Left ventricle myocardium inferior (tissue), 1 donor: Measurements from ENCODE around the gene DAPK3. TPM values are rescaled to one million over a fixed set of nuclear protein-coding genes. Genes with fewer than 3 reads are reported as not detected.
"Not testable (repeated sequence)": the region's sequence is repeated elsewhere in the genome, so short reads cannot be mapped to it uniquely, and the experiment has no call there.

Experiments used
- DNase-seq: peaks from one replicate; pipeline ENCODE4 v3.0.0-alpha.2; 2020
- H3K27ac ChIP-seq: fragments of 200-600 bp; replicated peaks from 2 replicates; pipeline ENCODE4 v1.8.0; 2021
- H3K27me3 ChIP-seq: fragments of 200-600 bp; 2 replicates; pipeline ENCODE4 v1.8.0; 2021; ENCODE audit warnings: low read depth
- H3K36me3 ChIP-seq: fragments of 200-600 bp; 2 replicates; pipeline ENCODE4 v1.8.0; 2021
- H3K4me1 ChIP-seq: fragments of 200-600 bp; 2 replicates; pipeline ENCODE4 v1.8.0; 2021
- H3K4me3 ChIP-seq: fragments of 200-600 bp; 2 replicates; pipeline ENCODE4 v1.8.0; 2021; ENCODE audit warnings: mild to moderate bottlenecking, moderate library complexity
- H3K9me3 ChIP-seq: fragments of 200-600 bp; replicated peaks from 2 replicates; pipeline ENCODE4 v1.8.0; 2021
- intact Hi-C: fragments of 100-400 bp; cut with micrococcal nuclease; formaldehyde crosslinking; loops from one replicate; pipeline ENCODE4 v1.11.0; 2022
- total RNA-seq: library from RNA; stranded (reverse); fragmentation: NEBNext Ultra II Directional; extraction: Animal tissue kit (Norgen Biotek cat#: 25700); gene quantifications from one replicate; pipeline ENCODE4 v1.2.1, GENCODE V29; 2021
- TF ChIP-seq, protein P1 (sequence below): fragments of 200-600 bp; IDR thresholded peaks from 2 replicates; pipeline ENCODE4 v1.8.0; 2021; ENCODE audit warnings: antibody characterized with exemption, mild to moderate bottlenecking, borderline replicate concordance
- donor health status: DM: no; HTN: yes; CAD: no; lungs with severe emphysema.

DAPK3 gene
- total RNA-seq, 1 donor from 2014 or later = 74.6 TPM

DNA sequence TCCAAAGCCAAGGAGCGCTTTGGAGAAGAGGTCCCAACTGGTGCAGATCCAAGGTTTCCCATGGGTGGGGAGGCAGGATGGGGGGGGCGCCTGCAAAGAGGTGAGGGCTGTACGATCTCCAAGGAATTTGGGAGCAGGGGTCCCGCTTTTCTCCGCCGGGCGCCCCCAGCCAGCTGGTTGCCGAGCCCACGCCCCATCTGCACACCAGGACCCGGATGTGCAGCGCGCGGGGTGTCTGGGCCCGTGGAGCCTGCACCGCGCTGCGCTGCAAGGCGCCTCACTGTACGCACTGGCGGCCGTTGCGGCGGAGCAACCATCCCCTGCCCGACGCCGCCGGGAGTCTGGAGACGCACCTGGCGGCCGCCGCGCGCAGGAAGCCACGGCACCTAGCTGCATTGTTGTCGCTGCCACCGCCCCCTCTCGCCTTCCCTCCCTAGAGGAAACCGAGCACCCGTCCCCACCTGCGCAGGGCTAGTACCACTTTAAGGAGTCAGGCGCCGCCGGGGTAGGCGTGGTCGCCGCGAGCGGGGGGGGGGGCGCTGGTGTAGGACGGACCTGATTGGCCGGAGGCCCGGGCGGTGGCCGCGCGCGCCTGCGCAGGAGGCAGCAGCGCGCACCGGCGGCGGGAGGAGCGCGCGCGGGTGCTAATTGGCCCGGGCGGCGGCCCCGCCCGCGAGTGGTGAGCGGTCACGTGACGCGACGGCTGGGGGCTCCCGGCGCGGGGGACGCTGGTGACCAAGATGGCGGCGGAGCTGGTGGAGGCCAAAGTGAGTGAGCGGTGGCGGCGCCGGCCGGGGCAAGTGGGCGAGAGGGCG, 36.3 kb upstream of the DAPK3 start, which contains the start of gene PIAS4:
Gene PIAS4, plus strand, starts transcription at position 716 of the 815 bp plus-strand sequence. Its CDS starts 25 bp downstream, at position 741.
- H3K27ac ChIP-seq = peak within 1 kb of the TSS; percentile 94
- peak within 1 kb of the TSS; percentile 98 for H3K4me3 ChIP-seq
- no peaks in the 10 kb centered on the region for H3K9me3 ChIP-seq
- peak; percentile 96 for DNase-seq
- peaks cover 51% of the 10 kb centered on the region for H3K4me1 ChIP-seq
- intact Hi-C loops = no loop called here
- no peaks in the 10 kb centered on the region for H3K27me3 ChIP-seq
- H3K36me3 ChIP-seq = no peaks in the 10 kb centered on the region
- TF ChIP-seq, protein P1, sequence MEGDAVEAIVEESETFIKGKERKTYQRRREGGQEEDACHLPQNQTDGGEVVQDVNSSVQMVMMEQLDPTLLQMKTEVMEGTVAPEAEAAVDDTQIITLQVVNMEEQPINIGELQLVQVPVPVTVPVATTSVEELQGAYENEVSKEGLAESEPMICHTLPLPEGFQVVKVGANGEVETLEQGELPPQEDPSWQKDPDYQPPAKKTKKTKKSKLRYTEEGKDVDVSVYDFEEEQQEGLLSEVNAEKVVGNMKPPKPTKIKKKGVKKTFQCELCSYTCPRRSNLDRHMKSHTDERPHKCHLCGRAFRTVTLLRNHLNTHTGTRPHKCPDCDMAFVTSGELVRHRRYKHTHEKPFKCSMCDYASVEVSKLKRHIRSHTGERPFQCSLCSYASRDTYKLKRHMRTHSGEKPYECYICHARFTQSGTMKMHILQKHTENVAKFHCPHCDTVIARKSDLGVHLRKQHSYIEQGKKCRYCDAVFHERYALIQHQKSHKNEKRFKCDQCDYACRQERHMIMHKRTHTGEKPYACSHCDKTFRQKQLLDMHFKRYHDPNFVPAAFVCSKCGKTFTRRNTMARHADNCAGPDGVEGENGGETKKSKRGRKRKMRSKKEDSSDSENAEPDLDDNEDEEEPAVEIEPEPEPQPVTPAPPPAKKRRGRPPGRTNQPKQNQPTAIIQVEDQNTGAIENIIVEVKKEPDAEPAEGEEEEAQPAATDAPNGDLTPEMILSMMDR = no peak

GRCh38 chr19:4005436-4005835, 34.5 kb upstream of the DAPK3 start:
- intact Hi-C loops, DNase-seq, H3K27me3 ChIP-seq, H3K4me3 ChIP-seq, H3K36me3 ChIP-seq, H3K27ac ChIP-seq, H3K9me3 ChIP-seq: not testable (repeated sequence)
- H3K4me1 ChIP-seq = peaks cover 38% of the 10 kb centered on the region

- H3K27me3 ChIP-seq, intact Hi-C loops, H3K27ac ChIP-seq, H3K36me3 ChIP-seq, DNase-seq, H3K4me1 ChIP-seq, H3K9me3 ChIP-seq, H3K4me3 ChIP-seq: not testable (repeated sequence)
Observed at GRCh38 chr19:4000798-4001197, 29.9 kb upstream of the DAPK3 start.

GRCh38 chr19:3998667-3999412, 27.9 kb upstream of the DAPK3 start:
- H3K36me3 ChIP-seq, H3K27me3 ChIP-seq, H3K4me3 ChIP-seq, DNase-seq, H3K4me1 ChIP-seq, H3K27ac ChIP-seq, intact Hi-C loops, H3K9me3 ChIP-seq: not testable (repeated sequence)

GRCh38 chr19:3995607-3996006, 24.7 kb upstream of the DAPK3 start:
- Histone ChIP-seq H3K4me3 (no peak overlapping the region), H3K36me3 (no peaks in the 10 kb centered on the region), H3K4me1 (no peaks in the 10 kb centered on the region), H3K27ac (no peak overlapping the region), H3K9me3 (no peaks in the 10 kb centered on the region), H3K27me3 (no peaks in the 10 kb centered on the region)
- TF ChIP-seq, protein P1 = no peak
- DNase-seq = no peak
- intact Hi-C loops = no loop called here

DNA sequence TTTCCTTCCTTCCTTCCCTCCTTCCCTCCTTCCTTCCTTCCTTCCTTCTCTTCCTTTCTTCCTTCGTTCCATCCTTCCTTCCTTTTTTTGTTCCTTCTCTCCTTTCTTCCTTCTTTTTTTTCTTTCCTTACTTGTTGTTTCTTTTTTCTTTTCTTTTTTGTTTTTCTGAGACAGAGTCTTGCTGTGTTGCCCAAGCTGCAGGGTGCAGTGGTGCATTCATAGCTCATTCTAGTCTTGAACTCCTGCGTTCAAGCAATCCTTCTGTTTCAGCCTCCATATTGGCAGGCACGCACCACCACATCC, 19.9 kb upstream of the DAPK3 start:
- H3K27ac ChIP-seq = no peak overlapping the region
- H3K4me3 ChIP-seq = no peak overlapping the region
- peaks cover 24% of the 10 kb centered on the region for H3K4me1 ChIP-seq
- TF ChIP-seq, protein P1 = no peak
- no peaks in the 10 kb centered on the region for H3K36me3 ChIP-seq
- intact Hi-C loops = no loop called here
- no peaks in the 10 kb centered on the region for H3K27me3 ChIP-seq
- no peaks in the 10 kb centered on the region for H3K9me3 ChIP-seq
- no peak for DNase-seq
